ENCODE data around the gene SMPX.

Gene SMPX

DNA sequence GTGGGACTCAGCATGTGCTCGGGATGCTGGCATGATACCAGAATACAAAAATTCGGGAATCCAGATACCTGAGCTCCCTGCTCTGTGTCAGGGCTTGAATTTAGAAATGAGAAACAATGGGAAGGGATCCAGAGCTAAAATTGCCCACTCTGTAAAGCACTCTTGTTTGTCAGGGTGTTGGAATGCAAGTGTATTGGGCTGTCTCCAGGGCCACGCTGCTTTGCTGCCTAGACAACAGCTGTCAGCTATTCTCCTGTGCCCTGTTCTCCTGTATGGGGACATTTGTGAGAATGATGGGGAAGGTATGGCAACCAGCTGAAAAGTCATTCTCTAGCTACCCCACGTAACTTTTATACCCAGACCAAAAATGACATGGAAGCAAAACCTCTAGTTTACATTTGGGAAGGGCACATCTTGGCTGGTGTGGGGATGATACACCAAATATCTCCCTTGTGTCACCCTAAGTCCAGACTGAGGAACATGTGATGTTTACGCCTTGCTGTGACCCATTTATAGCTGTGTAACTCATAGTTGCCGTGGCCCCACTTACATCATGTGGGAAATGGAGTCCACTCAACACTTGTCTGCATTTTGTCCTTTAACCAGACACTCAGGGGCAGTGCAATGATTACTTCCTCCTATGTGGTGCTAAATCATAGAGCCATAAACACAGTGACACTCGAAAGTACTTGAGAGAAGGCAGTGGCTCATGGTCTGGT lies 46.6 kb downstream of the SMPX start:
- DNase-seq (ENCODE audit: low spot score) = no peak

DNA sequence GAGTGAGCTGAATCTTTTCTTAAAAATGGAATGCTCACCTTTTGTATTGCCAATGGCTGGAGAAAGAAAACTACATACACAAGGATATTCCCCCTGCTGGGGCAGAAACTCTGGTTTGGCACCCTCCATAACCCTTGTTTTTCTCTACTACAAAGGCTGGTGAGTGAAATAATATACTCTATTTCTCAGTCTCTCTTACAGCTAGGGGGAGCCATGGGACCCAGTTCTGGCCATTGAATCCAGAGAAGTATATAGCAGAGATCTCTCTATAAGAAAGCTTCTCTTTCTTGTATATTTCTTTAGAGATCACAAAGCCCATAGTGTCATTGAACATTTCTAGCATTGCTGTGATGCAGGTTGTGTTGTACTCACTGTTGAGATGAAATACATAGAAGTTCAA lies 49.8 kb downstream of the SMPX start:
- no peak for DNase-seq (ENCODE audit: low spot score)

DNA sequence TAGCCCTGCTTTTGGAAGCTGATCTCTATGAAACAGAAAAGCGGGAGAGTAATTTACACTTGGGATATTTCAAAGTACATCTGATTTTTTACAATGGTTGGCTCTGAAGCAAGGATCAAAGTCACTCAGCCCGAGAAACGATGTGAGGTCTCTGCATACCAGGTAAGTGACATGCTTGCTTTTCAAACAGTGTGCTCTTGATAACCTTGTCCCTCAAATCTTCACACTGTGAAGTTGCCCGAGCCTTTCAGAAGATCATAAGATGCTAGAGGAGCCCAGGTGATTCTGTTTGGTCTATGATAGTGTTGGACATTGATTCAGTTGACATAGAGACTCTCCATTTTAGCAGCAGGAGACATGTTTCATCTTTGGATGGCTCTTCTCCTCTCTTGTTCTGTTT lies 52.7 kb downstream of the SMPX start:
- no peak for DNase-seq (ENCODE audit: low spot score)

DNA sequence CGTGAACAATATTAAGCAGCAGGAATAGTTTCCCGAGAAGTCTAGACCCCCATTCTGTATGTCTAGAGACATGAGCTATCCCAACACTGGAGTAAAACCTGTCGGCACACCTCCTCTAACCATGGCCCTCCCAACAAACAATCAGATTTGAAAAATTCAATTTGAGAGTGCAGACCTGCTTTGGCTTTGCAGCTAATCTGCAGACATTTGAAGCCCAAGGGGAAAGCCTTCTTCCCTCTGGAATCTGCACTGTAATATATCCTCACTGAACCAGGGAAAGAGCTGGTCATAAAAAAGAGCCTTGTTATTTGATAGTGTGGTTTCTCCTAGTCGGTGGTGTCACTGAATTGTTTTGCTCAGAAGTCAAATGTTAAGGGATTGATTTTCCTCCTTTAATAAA lies 55.2 kb downstream of the SMPX start:
- DNase-seq (ENCODE audit: low spot score) = no peak

GRCh38 chrX:21700967-21701366 lies 56.9 kb downstream of the SMPX start:
- no peak for DNase-seq (ENCODE audit: low spot score)

GRCh38 chrX:21700275-21700674 lies 57.6 kb downstream of the SMPX start:
- no peak for DNase-seq (ENCODE audit: low spot score)

- no peak for DNase-seq (ENCODE audit: low spot score)
Measured at GRCh38 chrX:21699136-21699535, 58.8 kb downstream of the SMPX start.

DNA sequence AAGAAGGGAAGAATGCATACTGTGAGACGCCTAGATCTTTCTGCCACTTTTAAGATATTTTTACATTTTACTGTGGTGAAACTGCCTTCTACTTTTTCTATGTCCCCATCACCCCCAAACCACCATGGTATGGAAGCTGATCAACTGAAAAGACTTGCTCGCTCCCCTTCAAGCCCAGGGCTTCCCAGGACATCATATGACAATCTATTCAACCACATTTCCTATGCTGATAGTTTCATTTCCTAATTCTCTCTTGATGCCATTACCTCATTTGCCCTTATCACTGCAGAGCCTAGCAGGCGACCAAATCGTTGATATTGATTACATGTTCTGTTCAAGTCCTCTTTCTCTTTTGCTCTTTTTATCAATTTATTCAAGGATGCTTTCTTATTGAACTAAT lies 59.6 kb downstream of the SMPX start:
- no peak for DNase-seq (ENCODE audit: low spot score)

DNA sequence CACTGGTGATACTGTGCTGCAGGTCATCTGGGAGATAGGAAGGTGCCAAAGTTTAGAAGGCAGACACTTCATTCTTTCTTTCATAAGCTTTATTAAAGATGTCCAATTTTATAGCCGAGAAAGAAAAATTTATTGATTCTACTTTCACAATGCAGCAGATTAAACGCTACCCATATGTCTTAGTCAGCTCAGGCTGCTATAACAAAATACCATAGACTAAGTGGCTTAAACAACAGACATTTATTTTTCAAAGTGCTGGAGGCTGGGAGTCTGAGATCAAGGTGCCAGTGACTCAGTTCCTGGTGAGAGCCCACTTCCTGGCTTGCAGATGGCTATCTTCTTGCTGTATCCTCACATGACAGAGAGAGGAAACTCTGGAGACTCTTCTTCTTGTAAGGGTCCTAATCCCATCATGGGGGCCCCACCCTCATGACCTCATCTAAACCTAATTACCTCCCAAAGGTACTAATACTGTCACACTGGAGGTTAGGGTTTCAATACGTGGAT lies 66.4 kb downstream of the SMPX start:
- no peak for DNase-seq (ENCODE audit: low spot score)

DNA sequence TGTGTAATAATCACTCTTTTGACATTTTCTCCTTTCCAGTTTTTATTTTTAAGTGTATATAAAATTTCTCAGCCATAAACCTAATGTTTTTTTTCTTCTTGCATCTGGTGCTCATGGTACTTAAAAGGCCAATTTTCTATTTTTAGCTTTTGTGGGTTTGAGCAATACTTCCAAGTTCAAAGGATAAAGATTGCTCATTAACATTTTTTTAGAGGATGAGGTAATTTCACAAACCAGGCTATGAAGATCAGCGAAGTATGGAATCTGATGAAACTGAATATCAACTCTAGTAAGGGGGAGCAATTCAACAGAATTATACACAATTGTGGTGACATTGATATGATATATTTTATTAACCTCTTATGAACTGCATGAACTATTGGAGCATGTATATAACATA lies 74.0 kb downstream of the SMPX start:
- DNase-seq (ENCODE audit: low spot score) = no peak

GRCh38 chrX:21678048-21678612 lies 79.8 kb downstream of the SMPX start:
- no peak for DNase-seq (ENCODE audit: low spot score)

GRCh38 chrX:21675931-21676330 lies 82.0 kb downstream of the SMPX start:
- DNase-seq (ENCODE audit: low spot score) = no peak

DNA sequence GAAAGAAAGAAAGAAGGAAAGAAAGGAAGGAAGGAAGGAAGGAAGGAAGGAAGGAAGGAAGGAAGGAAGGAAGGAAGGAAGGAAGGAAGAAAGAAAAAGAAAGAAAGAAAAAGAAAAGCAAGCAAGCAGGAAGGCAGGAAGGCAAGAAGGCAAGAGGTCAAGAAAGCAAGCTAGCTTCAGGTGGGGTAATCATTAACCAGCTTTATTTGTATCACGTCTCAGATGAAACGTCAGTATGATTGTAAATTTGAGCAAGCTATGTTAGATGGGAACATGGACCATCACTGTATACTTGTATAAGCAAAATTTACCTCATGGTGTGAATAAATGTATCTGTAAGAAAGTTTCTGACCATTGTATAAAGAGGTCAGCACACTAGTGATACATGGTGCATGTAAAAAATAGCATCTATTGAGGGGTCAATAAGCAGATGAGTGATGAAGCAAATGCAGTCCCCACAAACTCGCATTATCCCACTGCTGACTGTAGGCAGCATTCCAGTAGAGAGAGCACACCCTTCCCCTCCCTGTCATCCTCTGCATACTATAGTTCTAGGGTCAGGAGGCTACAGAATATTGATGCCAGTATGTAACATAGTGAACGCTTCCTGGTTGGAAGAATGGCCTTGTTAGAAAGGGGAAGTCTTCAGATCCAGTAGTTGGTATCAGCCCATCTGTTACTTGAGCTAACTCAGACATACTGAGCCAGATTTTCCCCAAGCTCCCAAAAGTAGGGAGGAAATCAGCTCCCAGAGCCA lies 83.3 kb downstream of the SMPX start:
- no peak for DNase-seq (ENCODE audit: low spot score)

GRCh38 chrX:21666679-21667078 lies 91.2 kb downstream of the SMPX start:
- DNase-seq (ENCODE audit: low spot score) = no peak

DNA sequence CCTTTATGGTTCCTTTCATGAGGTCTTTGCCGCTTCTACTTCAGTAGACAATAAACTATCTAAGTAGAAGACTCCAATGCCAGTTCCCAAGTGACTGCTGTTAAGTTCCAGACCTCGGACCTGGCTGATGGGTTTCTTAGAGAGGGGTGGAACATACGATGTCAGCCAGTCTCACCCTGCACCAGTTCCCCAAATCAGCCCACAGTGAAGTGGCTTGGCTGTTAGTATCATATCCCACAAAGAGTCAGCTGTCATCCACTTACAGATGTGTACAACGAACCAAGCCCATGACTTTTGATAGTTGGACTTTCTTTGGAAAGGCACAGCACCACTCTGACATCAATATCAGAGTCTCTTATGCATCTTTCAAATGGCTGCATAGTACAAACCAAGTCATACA lies 91.7 kb downstream of the SMPX start:
- DNase-seq (ENCODE audit: low spot score) = no peak

- no peak for DNase-seq (ENCODE audit: low spot score)
Measured at GRCh38 chrX:21662761-21663160, 95.2 kb downstream of the SMPX start.

DNA sequence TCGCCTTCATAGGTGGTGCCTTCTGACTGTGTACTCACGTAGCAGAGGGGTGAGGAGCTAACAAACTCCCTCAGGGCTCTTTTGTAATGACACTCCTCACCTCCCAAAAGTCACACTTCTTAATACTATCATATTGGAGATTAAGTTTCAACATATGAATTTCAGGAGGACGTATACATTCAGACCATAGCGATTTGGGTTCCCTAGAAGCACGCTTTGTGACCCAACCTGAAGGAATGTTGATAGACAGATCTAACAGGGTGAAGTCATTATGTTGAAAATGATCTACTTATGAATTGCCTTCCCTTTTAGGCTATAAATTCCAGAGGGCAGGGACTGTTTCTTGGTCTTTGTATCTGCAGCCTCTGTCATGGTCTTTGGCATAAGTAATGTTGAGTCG lies 96.6 kb downstream of the SMPX start:
- no peak for DNase-seq (ENCODE audit: low spot score)

DNA sequence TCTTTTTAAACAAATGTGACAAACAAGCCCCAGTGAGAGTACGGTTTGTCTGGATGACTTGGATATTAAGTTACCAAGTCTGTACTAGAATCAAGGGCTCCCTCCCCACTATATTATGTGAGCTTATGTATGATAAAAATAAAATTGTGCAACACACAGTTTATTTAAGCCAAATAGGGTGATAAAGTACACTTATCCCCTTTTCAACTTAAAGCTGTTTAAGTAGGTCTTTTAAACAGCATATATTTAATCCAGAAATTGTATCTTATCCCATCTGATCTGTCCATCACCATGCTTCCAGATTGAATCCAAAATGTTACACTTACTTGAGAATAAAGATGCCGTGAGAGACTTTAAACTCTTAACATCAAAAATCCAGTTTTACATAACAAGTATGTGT lies 97.8 kb downstream of the SMPX start:
- no peak for DNase-seq (ENCODE audit: low spot score)

- DNase-seq (ENCODE audit: low spot score) = no peak
Measured at GRCh38 chrX:21659320-21659719, 98.6 kb downstream of the SMPX start.

DNA sequence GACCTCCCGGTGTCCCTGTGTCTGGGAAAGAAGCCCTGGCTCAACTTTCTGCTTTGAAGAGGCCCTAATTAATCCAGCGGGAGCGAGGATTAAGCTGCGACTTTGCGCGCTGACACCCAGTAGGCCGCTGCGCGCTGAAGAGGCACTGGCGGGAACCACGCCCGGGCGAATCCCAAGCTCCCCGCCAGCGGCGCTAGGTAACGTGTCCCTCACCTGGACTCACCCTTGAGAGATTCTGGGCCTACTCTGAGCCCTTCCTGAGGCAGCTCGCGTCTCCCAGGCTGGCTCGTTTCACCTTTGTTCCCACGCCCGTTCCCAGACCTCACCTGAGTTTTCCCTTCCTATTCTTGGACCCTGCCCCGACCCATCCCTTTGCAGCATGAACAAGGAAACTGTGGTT lies 99.2 kb downstream of the SMPX start:
- DNase-seq (ENCODE audit: low spot score) = no peak

GRCh38 chrX:21658152-21658737 lies 99.7 kb downstream of the SMPX start, which contains the start of gene KLHL34:
TSS of gene KLHL34 (minus strand) at chrX:21658330. CDS start at chrX:21657788, 542 bp downstream.
- no peak for DNase-seq (ENCODE audit: low spot score)

DNA sequence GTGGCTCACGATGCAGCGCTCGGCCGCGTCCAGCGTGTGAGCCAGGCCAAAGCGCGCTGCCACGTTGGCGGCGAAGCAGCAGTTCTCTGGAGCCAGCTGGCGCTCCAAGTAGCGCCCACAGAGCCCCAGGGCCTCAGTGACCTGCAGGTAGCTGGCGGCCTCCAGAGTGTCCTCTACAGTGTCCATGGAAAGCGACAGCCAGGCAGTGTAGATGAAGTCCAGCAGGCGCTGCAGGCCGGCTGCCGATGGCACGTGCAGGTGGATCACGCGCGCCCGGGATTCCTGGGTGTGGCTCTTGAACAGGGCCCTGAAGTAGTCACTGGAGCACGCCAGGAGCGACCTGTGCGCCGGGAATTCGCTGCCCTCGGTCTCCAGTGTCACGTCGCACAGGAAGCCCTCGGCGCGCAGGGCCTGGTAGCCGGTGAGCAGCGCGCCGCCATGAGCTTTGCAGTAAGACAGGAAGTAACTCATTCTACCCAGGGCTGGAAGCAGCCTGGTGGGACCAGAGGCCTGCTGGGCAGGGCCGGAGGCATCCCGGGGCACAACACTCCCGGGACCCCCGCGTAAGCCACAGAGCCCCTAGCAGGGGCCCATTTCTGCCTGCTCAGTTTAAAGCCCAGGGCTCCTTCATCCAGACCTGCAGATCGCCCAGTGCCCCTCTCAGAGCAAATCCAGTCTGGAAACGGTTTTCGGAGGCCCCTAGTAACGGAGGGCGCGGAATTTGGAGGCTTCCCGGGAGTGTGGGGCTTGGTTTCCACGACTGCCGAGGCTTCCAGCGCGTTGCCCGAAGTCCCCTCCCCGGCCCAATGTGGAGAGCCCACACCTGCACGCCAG lies 100.4 kb downstream of the SMPX start:
- DNase-seq (ENCODE audit: low spot score) = no peak

Measured in CD4-positive, alpha-beta T cell treated with Interleukin-15 for 4 hours (primary cell).